Endothelial cell of umbilical vein (primary cell): Measurements from ENCODE around the gene ZNF672. TPM values are rescaled to one million over a fixed set of nuclear protein-coding genes. Genes with fewer than 3 reads are reported as not detected.

Experiments
- BruUV-seq: library from RNA; stranded (reverse); fragments of 400-500 nt; replicated peaks from 2 replicates; lab custom pipeline; 2021; lab: Mats Ljungman, UMichigan
- CTCF ChIA-PET: fragments of 300-600, 350-600 bp; sonication (Branson Sonifier 250); formaldehyde crosslinking; loops from one replicate; lab custom pipeline; 2021; ENCODE audit warnings: antibody characterized with exemption, inconsistent platforms; lab: Charles Lee
- POLR2A ChIA-PET: fragments of 300-600, 350-600 bp; sonication (Branson Sonifier 250); formaldehyde crosslinking; loops from one replicate; lab custom pipeline; 2021; ENCODE audit warnings: antibody characterized with exemption, inconsistent platforms; lab: Charles Lee
- DNase-seq: peaks from one replicate; pipeline ENCODE4 v3.0.0-alpha.2; 2011; ENCODE audit warnings: low read depth, low spot score
- FAIRE-seq: peaks from 2 replicates; lab custom pipeline; 2011; peaks lifted over from hg19 to GRCh38; lab: Jason Lieb, UNC
- H2AFZ ChIP-seq: 2 replicates; pipeline ENCODE4 v1.6.0; 2012; ENCODE audit warnings: low read depth, low read length, control low read depth, inconsistent platforms
- H3K27ac ChIP-seq: 2 replicates; pipeline ENCODE4 v1.5.1; 2011; ENCODE audit warnings: low read depth, mild to moderate bottlenecking, control low read depth, low read length, moderate library complexity; ENCODE audit not compliant: insufficient read depth
- H3K27me3 ChIP-seq, 2 experiments: 2 replicates each; pipeline versions ENCODE4 v1.6.0 to v1.6.1; 2011; ENCODE audit warnings: low read length in 2 of 2, mixed read lengths in 1 of 2; ENCODE audit not compliant: control insufficient read depth in 2 of 2, insufficient read depth in 2 of 2
- H3K36me3 ChIP-seq, 2 experiments: 2 replicates in 1 of 2; 3 replicates in 1 of 2; pipeline ENCODE4 v1.5.1; 2011; ENCODE audit warnings: low read length in 2 of 2, mild to moderate bottlenecking in 1 of 2, moderate library complexity in 1 of 2; ENCODE audit not compliant: control insufficient read depth in 2 of 2, insufficient read depth in 2 of 2; ENCODE audit errors: extremely low read depth in 1 of 2
- H3K4me1 ChIP-seq: 3 replicates; pipeline ENCODE4 v1.5.1; 2011; ENCODE audit warnings: mild to moderate bottlenecking, low read length; ENCODE audit not compliant: control insufficient read depth, insufficient read depth; ENCODE audit errors: extremely low read depth
- H3K4me2 ChIP-seq: 2 replicates; pipeline ENCODE4 v1.6.1; 2011; ENCODE audit warnings: low read length, control low read depth, mixed read lengths; ENCODE audit not compliant: insufficient read depth
- H3K4me3 ChIP-seq, 3 experiments: fragments of 200-600 bp in 1 of 3; sonication (generic), shearing (Covaris generic) in 1 of 3; replicated peaks in 1 of 3; 2 replicates each; pipeline ENCODE4 v1.5.1; 2011 to 2016; ENCODE audit warnings: control low read depth in 3 of 3, low read length in 3 of 3, mild to moderate bottlenecking in 2 of 3, inconsistent platforms in 1 of 3, low read depth in 1 of 3, moderate library complexity in 1 of 3; ENCODE audit not compliant: insufficient read depth in 1 of 3
- H3K79me2 ChIP-seq: 2 replicates; pipeline ENCODE4 v1.6.0; 2012; ENCODE audit warnings: low read length, inconsistent platforms; ENCODE audit not compliant: control insufficient read depth, insufficient read depth
- H3K9ac ChIP-seq: replicated peaks from 2 replicates; pipeline ENCODE3; 2011; ENCODE audit warnings: low read length, control low read depth; ENCODE audit not compliant: insufficient read depth; ENCODE audit errors: extremely low read depth
- H3K9me1 ChIP-seq: replicated peaks from 3 replicates; pipeline ENCODE4 v1.6.0; 2011; ENCODE audit warnings: mild to moderate bottlenecking, low read length; ENCODE audit not compliant: control insufficient read depth, insufficient read depth; ENCODE audit errors: extremely low read depth
- H3K9me3 ChIP-seq: replicated peaks from 2 replicates; pipeline ENCODE4 v1.5.1; 2012; ENCODE audit warnings: low read length, inconsistent platforms; ENCODE audit not compliant: control insufficient read depth, insufficient read depth
- H4K20me1 ChIP-seq: replicated peaks from 2 replicates; pipeline ENCODE3; 2011; ENCODE audit warnings: mild to moderate bottlenecking, low read length; ENCODE audit not compliant: control insufficient read depth, insufficient read depth; ENCODE audit errors: extremely low read depth
- CTCF ChIP-seq, 2 donors: IDR thresholded peaks; 1 replicate in 1 of 2; 2 replicates in 1 of 2; pipeline ENCODE4 v1.5.1; 2011; ENCODE audit warnings: low read length in 2 of 2, mild to moderate bottlenecking in 2 of 2, moderate library complexity in 2 of 2, control low read depth in 1 of 2, inconsistent platforms in 1 of 2, low read depth in 1 of 2; ENCODE audit not compliant: insufficient read depth in 1 of 2; ENCODE audit errors: extremely low read depth in 1 of 2
- EZH2 ChIP-seq: IDR thresholded peaks from 2 replicates; pipeline ENCODE4 v1.6.1; 2012; ENCODE audit warnings: borderline replicate concordance, low read depth, mild to moderate bottlenecking, moderate library complexity, low read length, inconsistent platforms; ENCODE audit not compliant: severe bottlenecking
- FOS ChIP-seq: IDR thresholded peaks from 2 replicates; pipeline ENCODE4 v1.6.1; 2011; ENCODE audit warnings: mild to moderate bottlenecking, low read length, moderate library complexity, borderline replicate concordance; ENCODE audit not compliant: insufficient read depth
- GATA2 ChIP-seq: IDR thresholded peaks from 2 replicates; pipeline ENCODE4 v1.7.0; 2011; ENCODE audit warnings: low read depth, mild to moderate bottlenecking, moderate library complexity, mixed read lengths, low read length; ENCODE audit not compliant: insufficient read length, insufficient read depth
- JUN ChIP-seq: IDR thresholded peaks from 2 replicates; pipeline ENCODE4 v1.6.1; 2011; ENCODE audit warnings: borderline replicate concordance, low read depth; ENCODE audit not compliant: insufficient read length, insufficient read depth
- MYC ChIP-seq: IDR thresholded peaks from one replicate; pipeline ENCODE4 v1.6.1; 2011; ENCODE audit warnings: mild to moderate bottlenecking, low read depth, low read length
- POLR2A ChIP-seq: IDR thresholded peaks from 2 replicates; pipeline ENCODE4 v1.6.1; 2012; ENCODE audit warnings: low read depth, mild to moderate bottlenecking, control low read depth, low read length
- POLR2AphosphoS5 ChIP-seq: IDR thresholded peaks from 2 replicates; pipeline ENCODE4 v1.6.1; 2012; ENCODE audit warnings: low read depth, mild to moderate bottlenecking, control low read depth, low read length, moderate library complexity; ENCODE audit not compliant: insufficient read depth
- dilution Hi-C: fragments of 300-500 bp; cut with MboI; formaldehyde crosslinking; loops from one replicate; pipeline ENCODE4 v1.15.0; 2019; ENCODE audit warnings: low sequenced_read_pairs; ENCODE audit not compliant: extremely low pct_ligation_motif_present
- intact Hi-C: fragments of 100-400 bp; cut with micrococcal nuclease; formaldehyde crosslinking; loops from one replicate; pipeline ENCODE4 v1.10.0; 2022
- polyA plus RNA-seq, 4 experiments: library from polyadenylated mRNA; depleted of rRNA in 3 of 4; stranded (reverse) in 3 of 4; unstranded in 1 of 4; fragments of >200 nt; gene quantifications; 2 replicates each; pipeline versions ENCODE4 v1.2.1 to v1.2.3, GENCODE V29; 2011 to 2012; ENCODE audit warnings: missing spikeins in 1 of 4
- total RNA-seq: library from RNA; stranded (reverse); gene quantifications from 2 replicates; pipeline ENCODE4 v1.2.3, GENCODE V29; 2021
- TF ChIP-seq, protein P1 (sequence below): IDR thresholded peaks from 2 replicates; pipeline ENCODE4 v1.6.1; 2011; ENCODE audit not compliant: insufficient read depth, insufficient read length

The ZNF672 gene
- total and polyA plus RNA-seq, 2 donors (not counting 3 experiments of a cell fraction or from before 2014, with no cell fraction given), result 20.1 to 29.6 TPM

DNA sequence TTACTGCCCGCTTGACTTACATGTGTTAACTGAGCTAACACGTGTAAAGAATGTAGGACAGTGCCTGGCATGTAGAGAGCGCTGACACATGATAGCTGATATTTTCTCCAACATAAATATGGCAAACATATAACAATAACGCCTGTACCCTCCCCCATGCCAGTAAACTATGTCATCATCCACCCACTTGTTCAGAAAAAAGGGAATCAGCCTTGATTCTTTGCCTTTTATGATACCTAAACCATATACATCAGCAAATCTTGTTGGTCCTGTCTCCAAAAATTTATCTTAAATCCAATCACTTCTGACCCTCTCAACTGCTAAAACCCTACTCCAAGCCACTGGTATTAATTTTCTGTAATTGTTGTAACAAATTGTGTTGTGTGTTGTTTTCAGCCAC lies 22.0 kb downstream of the ZNF672 start:
- DNase-seq (no peak), FAIRE-seq (no peak)
- Histone ChIP-seq H3K4me2 (no peak overlapping the region), H3K9me3 (no peaks in the 10 kb centered on the region), H3K27ac (no peak overlapping the region), H3K4me3 (no peak overlapping the region), H3K36me3 (peaks cover 0 to 2% of the 10 kb centered on the region in 2 experiments), H3K4me1 (peaks cover 23% of the 10 kb centered on the region), H3K9me1 (no peaks in the 10 kb centered on the region), H2AFZ (no peak overlapping the region), H4K20me1 (no peaks in the 10 kb centered on the region), H3K27me3 (peaks cover 2 to 4% of the 10 kb centered on the region in 2 experiments), H3K79me2 (peaks cover 10% of the 10 kb centered on the region), H3K9ac (no peak overlapping the region)
- intact Hi-C loops, result no loop called here
- TF ChIP-seq POLR2A (no peak), JUN (no peak), GATA2 (no peak), CTCF (IDR thresholded peaks at IDR 0.05; ENCODE audit: extremely low read depth in 1 of 2, insufficient read depth in 1 of 2, low read depth in 1 of 2, low read length in 2 of 2) (no peak), POLR2AphosphoS5 (no peak), FOS (no peak), MYC (no peak), EZH2 (no peak)
- TF ChIP-seq, protein P1, sequence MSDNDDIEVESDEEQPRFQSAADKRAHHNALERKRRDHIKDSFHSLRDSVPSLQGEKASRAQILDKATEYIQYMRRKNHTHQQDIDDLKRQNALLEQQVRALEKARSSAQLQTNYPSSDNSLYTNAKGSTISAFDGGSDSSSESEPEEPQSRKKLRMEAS, result no peak
- ChIA-PET CTCF (interaction anchor here (2.4 to 2.6 kb wide), 4 partner anchors 13 to 34 kb away, joined by 10 to 17 read pairs (median 14); partner anchors contain the start of genes SH3BP5L and ZNF672), POLR2A (no interaction called here)
- no TSS peak for BruUV-seq
- dilution Hi-C loops, result no loop called here
